ENCODE measurements around the gene HIF1AN.

GRCh38 chr10:100607439-100607838, 71.7 kb downstream of the HIF1AN start:
- TF ChIP-seq POLR2A (IDR thresholded peaks at IDR 0.05; ENCODE audit: low read length) (no peak), GATA1 (IDR thresholded peaks at IDR 0.05; ENCODE audit: low read depth, low read length) (no peak)

Measured in erythroblast (primary cell).